Peyer's patch (tissue), 4 donors: ENCODE data around the gene PIGN.

Experiments
- CTCF ChIP-seq, 6 experiments: fragments of 450-650 bp in 4 of 6; fragments of 200-600 bp in 2 of 6; sonication (generic) in 1 of 6; IDR thresholded peaks; one replicate each; pipeline ENCODE4 v1.5.1; 2017 to 2019; ENCODE audit warnings: antibody characterized with exemption in 6 of 6, mild to moderate bottlenecking in 3 of 6, moderate library complexity in 1 of 6
- POLR2A ChIP-seq, 2 donors: fragments of 450-650 bp; IDR thresholded peaks; one replicate each; pipeline ENCODE4 v1.5.1; 2017; ENCODE audit warnings: antibody characterized with exemption in 2 of 2, mild to moderate bottlenecking in 2 of 2, moderate library complexity in 2 of 2

- no peak for TF ChIP-seq CTCF (IDR thresholded peaks at IDR 0.05)
- no peak for TF ChIP-seq POLR2A (IDR thresholded peaks at IDR 0.05)
Measured at GRCh38 chr18:62206593-62206992, 19.7 kb upstream of the PIGN start.
